CD4-positive, alpha-beta T cell treated with Interleukin-4 for 4 hours (primary cell): ENCODE measurements around the gene PRMT6.
"Not testable (repeated sequence)": the region's sequence is repeated elsewhere in the genome, so short reads cannot be mapped to it uniquely, and the experiment has no call there.

Experiments used
- DNase-seq: peaks from one replicate; pipeline ENCODE4 v3.0.0-alpha.2; 2020

PRMT6 gene

DNA sequence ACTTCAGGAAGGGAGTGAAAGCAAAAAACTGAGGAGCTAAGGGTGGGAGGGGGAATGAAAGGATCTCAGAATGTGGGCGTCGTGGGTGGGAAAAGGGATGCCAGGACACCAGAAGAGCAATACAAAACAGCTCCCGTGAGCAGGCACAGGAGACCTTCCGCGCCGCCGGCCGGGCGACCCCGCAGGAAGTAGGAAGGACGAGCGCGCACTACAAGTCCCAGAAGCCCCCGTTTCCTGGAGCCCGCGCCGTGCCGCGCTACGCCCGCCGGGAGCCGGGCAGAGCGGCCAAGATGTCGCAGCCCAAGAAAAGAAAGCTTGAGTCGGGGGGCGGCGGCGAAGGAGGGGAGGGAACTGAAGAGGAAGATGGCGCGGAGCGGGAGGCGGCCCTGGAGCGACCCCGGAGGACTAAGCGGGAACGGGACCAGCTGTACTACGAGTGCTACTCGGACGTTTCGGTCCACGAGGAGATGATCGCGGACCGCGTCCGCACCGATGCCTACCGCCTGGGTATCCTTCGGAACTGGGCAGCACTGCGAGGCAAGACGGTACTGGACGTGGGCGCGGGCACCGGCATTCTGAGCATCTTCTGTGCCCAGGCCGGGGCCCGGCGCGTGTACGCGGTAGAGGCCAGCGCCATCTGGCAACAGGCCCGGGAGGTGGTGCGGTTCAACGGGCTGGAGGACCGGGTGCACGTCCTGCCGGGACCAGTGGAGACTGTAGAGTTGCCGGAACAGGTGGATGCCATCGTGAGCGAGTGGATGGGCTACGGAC, at the start of gene PRMT6:
PRMT6 (plus strand) TSS at position 249 of the 771 bp plus-strand sequence; CDS start at position 291, 42 bp downstream.
- DNase-seq, result peak; percentile 68

GRCh38 chr1:107009281-107009680, 47.2 kb upstream of the PRMT6 start:
- no peak for DNase-seq

DNA sequence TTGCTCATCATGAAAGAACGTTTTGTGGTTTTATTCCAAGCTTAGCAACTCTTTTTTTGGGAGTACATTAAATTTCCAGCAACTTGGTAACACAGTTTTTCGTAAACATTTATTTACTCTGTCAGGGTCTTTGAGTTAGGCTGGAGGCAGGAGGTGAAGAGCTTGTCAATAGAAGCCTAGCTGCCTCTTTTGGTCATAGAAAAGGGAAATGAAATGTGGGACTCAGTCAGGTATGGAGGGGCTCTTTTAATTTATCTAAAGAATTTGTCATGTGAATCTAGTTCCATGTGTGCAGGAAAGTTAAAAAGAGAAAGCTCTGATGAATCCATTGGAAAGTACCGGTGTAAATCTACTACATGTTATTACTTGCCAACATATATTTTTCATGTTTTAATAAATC, 45.9 kb upstream of the PRMT6 start:
- no peak for DNase-seq

DNA sequence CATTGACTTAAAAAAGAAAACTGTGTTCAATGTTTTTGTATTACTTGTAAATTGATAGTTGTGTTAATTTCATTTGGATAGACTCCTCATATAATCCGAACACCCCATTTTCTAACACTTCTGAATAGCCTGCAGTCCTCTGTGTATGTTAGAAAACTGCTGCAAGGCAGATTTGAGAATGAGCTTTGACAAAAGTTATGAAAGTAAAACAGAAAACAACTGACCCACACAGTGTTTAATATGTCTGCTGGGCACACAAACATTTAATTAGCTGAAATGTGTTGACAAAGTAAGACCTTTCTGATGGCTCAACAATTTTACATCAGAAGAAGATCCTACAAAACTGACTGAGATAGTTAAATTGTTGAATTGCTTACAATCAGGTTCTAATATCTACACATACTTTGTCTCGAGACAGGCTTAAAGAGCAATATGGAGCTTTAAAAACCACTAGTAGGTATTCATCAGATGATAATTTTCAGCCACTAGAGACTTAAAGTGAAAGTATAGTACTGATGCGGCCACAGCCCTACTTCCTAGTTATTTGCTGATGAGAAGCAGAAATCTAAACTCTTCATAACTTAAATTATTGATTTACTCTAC, 40.0 kb upstream of the PRMT6 start:
- DNase-seq, result no peak

DNA sequence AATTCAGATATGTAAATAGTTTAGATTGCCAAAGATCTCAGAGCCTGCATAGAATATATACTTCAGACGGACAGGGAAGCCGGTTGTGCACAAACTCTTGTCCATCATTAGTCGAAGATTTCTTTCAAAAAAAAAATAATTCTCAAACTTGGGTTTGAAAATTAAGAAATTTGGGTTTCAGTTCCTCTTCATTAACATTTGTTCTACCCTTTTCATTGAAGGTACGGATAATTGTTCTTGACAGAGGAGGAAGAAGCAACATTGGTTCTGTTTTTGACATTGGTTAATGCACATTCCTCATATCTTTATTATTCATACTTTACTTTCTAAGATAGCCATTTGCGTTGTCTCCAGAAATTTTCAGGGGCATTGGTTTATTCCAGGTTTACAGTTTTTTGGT, 38.0 kb upstream of the PRMT6 start:
- DNase-seq, result no peak

DNA sequence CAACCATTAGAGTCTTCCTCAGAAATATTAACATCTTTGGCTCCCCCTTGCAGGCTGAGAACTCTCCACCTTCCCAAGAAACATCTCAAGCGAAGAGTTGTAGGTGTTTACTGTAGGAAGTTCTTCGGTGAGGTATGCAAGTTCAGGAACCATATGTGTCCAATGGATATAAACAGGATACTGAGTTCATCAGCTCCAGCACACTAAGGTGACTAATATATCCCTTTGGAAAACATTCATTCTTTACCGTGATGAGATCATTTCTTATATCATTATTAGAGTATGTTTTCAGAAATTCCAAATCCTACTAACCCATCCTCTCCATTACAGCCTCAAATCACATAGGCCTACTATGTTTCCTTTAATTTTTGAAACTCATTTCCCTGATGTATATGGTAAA, 37.3 kb upstream of the PRMT6 start:
- DNase-seq, result no peak

- not testable (repeated sequence) for DNase-seq
Measured at GRCh38 chr1:107038874-107039273, 17.6 kb upstream of the PRMT6 start.

- not testable (repeated sequence) for DNase-seq
Measured at GRCh38 chr1:107044310-107045220, 11.9 kb upstream of the PRMT6 start.

DNA sequence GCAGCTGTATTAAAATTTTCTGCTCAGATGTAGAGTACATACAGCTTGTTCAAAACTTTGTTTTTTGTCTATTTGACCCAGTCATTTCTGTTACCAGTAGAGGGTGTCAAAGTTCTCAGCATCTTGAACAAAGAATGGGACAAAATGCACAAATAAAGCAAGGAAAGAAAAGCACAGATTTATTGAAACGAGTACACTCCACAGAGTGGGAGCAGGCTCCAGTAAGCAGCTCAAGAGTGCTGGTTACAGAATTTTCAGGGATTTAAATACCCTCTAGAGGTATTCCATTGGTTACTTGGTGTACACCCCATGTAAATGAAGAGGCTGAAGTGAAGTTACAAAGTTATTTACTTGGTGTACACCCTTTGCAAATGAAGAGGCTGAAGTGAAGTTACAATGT, 8.9 kb upstream of the PRMT6 start:
- DNase-seq, result no peak

GRCh38 chr1:107048241-107048640, 8.2 kb upstream of the PRMT6 start:
- DNase-seq, result no peak

DNA sequence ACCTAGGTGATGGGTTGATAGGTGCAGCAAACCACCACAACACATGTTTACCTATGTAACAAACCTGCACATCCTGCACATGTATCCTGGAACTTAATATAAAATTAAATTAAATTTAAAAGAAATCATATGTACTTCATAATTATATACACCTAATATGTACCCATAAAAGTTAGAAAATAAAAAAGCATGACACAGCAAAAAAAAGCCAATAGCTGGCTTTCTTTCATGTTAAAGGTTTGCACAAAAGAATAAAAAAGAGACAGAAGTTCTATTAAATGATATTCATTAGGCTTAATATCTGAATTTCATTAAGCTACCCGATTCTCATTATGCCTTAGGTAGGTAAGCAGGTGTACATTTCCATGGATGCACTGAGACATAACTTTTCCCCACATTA, 5.2 kb upstream of the PRMT6 start:
- DNase-seq, result no peak

- DNase-seq, result not testable (repeated sequence)
Measured at GRCh38 chr1:107055919-107056425, 502 bp upstream of the PRMT6 start.

DNA sequence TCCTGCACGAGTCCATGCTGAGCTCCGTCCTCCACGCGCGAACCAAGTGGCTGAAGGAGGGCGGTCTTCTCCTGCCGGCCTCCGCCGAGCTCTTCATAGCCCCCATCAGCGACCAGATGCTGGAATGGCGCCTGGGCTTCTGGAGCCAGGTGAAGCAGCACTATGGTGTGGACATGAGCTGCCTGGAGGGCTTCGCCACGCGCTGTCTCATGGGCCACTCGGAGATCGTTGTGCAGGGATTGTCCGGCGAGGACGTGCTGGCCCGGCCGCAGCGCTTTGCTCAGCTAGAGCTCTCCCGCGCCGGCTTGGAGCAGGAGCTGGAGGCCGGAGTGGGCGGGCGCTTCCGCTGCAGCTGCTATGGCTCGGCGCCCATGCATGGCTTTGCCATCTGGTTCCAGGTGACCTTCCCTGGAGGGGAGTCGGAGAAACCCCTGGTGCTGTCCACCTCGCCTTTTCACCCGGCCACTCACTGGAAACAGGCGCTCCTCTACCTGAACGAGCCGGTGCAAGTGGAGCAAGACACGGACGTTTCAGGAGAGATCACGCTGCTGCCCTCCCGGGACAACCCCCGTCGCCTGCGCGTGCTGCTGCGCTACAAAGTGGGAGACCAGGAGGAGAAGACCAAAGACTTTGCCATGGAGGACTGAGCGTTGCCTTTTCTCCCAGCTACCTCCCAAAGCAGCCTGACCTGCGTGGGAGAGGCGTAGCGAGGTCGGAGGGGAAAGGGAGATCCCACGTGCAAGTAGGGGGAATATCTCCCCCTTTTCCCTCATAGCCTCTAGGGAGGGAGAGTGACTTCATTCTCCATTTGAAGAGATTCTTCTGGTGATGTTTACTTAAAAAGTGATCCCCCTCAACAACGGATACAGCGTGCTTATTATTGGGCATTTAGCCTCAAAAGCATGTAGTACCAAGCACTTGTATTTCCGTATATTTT, 991 bp downstream of the PRMT6 start:
- DNase-seq, result peak; percentile 8

DNA sequence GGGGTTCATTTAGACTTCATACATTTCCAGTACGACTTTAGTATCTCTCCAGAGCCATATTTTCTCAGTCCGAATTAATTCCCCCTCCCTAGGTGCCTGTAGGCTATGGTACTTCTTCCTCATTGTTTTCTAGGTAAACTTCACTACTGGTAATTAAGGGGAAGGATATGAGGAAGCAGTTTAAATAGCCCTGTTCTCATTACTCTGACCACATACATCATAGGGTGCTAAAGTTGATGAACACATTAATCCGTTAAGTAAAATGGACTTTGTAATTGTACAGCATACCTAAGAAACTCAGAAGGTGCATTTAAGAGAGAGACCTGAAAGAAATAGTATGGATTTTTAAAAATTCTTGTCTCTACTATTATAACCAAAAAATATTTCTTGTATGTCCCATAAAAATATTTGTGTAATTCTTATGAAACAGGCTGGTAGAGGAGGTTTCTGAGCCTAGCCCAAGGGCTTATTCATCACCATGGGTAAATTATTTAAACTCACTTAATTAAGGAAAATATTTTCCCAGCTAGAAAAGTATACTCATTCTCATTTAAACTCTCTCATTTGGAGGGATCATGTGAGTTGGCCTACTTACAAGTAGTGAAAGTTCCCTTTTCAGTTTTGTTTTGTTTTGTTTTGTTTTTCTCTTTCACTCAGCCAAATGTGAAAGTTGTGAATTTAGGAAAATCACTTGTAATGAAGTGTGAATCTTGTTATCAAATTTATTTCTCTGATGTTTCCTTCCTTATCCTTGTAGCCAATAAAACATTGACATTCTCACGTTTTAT, 2.0 kb downstream of the PRMT6 start:
- no peak for DNase-seq

GRCh38 chr1:107061886-107062285, 5.4 kb downstream of the PRMT6 start:
- DNase-seq, result no peak

- DNase-seq, result no peak
Measured at GRCh38 chr1:107073493-107073892, 17.0 kb downstream of the PRMT6 start.

DNA sequence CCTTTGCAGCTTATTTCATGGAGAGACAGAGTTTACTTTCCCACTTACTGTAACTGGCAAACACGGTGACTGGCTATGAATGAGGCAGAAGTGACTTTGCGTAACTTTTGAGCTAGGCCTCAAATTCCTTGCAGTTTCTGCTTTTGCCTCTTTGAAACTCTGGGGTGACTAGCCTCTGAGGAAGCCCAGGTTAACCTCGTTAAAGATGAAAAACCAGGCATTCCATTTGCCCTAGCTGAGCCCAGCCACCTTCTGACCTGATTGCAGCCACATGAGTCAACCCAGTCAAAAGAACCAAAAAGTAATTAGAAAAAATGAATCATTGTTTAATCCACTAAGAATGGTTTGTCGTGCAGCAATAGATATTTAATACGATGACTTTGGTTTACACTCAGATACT, 20.4 kb downstream of the PRMT6 start:
- DNase-seq, result no peak

DNA sequence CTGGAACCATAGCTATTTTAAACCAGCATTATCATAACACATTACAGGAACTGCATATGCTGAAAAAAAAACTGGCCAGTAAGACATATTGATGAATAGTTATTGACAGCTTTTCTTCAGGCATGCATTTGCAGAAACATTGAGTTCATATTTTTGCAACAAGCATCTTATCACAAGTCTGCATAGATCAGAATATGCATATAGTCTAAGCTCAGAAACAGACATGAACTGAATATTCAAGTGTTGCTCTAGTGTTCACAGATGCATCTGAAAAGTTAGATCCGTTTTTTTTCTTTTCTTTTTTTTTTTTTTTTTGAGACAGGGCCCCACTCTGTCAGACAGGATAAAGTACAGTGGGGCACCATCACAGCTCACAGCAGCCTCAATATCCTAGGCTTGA, 22.8 kb downstream of the PRMT6 start:
- no peak for DNase-seq

DNA sequence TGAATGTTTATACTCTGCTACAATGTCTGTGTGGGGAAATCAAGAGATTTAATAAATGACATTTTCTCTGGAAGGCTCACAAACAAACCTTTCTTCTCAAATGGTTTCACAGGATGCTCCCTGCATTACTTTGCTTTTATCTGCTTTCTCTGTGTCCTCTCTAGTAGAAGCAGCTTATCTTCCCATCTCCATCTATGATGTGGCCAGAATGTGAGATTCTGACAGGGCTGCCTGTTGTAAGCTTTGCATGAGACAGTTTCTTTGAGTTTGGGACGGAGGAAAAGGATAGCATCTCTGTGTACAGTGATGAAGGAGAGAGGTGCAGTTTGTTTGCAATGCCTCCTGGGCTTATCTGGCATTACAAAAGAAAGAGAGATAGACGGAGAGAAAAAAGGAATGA, 24.6 kb downstream of the PRMT6 start:
- no peak for DNase-seq

GRCh38 chr1:107091418-107091817, 34.9 kb downstream of the PRMT6 start:
- no peak for DNase-seq

DNA sequence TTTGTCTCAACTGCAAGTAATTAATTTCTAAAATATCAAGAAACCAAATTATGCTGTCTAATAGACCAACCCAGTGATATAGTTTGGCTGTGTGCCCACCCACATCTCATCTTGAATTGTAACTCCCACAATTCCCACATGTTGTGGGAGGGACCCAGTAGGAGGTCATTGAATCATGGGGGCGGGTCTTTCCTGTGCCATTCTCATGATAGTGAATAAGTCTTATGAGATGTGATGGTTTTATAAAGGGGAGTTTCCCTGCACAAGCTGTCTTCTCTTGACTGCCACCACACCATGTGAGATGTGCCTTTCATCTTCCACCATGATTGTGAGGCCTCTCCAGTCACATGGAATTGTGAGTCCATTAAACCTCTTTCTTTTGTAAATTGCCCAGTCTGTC, 36.9 kb downstream of the PRMT6 start:
- not testable (repeated sequence) for DNase-seq
